ENCODE data around the gene SMYD3. TPM values are rescaled to one million over a fixed set of nuclear protein-coding genes. Genes with fewer than 3 reads are reported as not detected.

SMYD3 gene
- total and polyA plus RNA-seq, 2 of the 13 experiments (the other 11 are each of a cell fraction or from before 2014, with no cell fraction given): 27.7 to 35.8 TPM

GRCh38 chr1:246506674-246507481 is at the start of gene SMYD3 (continued):
- TF ChIP-seq ZHX2 (IDR thresholded peaks at IDR 0.05; ENCODE audit: low read depth) (no peak), ZHX2 (CRISPR knock-in tag; IDR thresholded peaks at IDR 0.05; ENCODE audit: borderline replicate concordance) (0 out of 2 replicates have a peak, but pooled peaks have one; percentile 46), KDM1A (CRISPR knock-in tag; IDR thresholded peaks at IDR 0.05) (no peak), SNAPC4 (CRISPR knock-in tag; IDR thresholded peaks at IDR 0.05) (no peak), SNRNP70 (IDR thresholded peaks at IDR 0.05; ENCODE audit: low read depth, low read length) (no peak), GATAD1 (CRISPR knock-in tag; IDR thresholded peaks at IDR 0.05) (peak; percentile 23; the same call in 1 of the 2 replicates), AHR (CRISPR knock-in tag; IDR thresholded peaks at IDR 0.05) (0 out of 2 replicates have a peak, but pooled peaks have one; percentile 9), ARID3A (IDR thresholded peaks at IDR 0.05; ENCODE audit: low read depth, low read length) (no peak), TMF1 (CRISPR knock-in tag; IDR thresholded peaks at IDR 0.05; ENCODE audit: low read depth) (no peak)
